Occipital lobe (tissue), 2 donors: ENCODE data around the gene CTIF. TPM values are rescaled to one million over a fixed set of nuclear protein-coding genes. Genes with fewer than 3 reads are reported as not detected.

Source experiments
- DNase-seq: peaks from one replicate; lab custom pipeline; 2025; lab: John Stamatoyannopoulos, UW
- total RNA-seq: library from RNA; depleted of rRNA; stranded (reverse); fragments of >200 nt; gene quantifications from one replicate; pipeline ENCODE4 v1.2.3, GENCODE V29; 2014

Gene CTIF
- total RNA-seq, 1 donor from 2014 or later = 55.1 TPM

DNA sequence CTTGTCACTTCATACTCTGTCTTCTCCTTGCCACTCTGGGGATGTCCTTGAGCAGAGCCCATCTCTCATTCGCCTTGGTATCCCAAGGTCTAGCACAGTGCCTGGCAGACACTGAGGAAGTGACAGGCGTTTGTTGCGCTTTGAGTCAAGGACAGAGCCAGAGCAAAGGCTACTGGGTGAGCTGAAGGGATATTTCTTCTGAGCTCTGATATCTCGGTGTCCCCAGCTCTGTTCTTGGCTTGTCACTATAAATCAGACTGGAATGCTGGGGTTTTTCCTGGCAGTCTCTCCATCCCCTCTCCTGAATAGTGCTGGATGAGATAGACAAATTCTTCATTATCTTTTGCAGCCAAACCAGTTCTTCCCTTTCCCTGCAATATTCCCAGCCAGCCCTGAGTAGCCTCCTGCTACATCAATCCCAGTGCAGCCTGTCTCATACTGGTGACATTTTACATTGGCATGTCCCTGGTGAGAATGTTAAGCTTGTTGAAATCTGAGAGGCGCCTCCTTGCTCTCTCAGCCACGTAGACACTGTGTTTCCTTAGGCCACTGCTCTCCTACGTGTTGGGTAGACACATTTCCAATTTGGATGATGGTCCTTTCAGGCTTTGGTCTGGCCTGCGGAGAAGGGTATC lies 61.7 kb downstream of the CTIF start:
- DNase-seq = no peak

DNA sequence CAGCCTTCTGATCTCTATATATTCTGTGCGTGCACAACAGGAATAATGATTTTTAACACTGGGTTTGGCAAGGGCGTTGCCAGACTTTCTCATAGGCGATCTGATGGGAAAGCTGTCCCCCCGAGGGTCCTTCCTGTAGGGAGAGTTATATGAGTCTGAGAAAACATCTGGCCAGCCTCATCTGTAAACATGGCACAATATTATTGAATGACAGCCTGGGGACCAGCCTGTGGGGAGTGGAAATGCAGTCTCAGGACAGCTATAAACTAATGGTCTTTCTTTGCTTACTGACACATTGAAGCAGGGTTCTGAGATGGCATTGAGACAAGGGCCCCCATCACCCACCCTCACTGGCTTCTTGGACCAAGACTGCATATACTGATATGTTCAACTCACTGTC lies 62.5 kb downstream of the CTIF start:
- DNase-seq = no peak

DNA sequence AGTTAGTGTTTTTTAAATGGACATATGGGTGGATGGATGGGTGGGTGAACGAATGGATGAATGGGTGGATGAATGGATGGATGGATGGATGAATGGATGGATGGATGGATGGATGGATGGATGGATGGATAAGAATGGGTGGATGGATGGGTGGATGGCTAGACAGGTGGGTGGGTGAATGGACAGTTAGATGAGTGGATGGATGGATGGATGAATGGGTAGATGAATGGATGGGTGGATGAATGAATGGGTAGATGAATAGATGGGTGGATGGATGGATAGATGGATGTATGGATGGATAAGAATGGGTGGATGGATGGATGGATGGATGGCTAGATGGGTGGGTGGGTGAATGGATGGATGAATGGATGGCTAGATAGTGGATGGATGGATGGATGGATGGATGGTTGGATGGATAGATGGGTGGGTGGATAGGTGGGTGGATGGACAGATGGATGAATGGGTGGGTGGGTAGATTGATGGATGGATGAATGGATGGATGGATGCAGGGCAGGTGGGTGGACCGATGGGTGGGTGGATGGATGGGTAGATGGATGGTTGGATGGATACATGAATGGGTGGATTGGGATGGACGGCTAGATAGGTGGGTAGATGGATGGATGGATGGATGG lies 64.0 kb downstream of the CTIF start:
- DNase-seq = no peak

DNA sequence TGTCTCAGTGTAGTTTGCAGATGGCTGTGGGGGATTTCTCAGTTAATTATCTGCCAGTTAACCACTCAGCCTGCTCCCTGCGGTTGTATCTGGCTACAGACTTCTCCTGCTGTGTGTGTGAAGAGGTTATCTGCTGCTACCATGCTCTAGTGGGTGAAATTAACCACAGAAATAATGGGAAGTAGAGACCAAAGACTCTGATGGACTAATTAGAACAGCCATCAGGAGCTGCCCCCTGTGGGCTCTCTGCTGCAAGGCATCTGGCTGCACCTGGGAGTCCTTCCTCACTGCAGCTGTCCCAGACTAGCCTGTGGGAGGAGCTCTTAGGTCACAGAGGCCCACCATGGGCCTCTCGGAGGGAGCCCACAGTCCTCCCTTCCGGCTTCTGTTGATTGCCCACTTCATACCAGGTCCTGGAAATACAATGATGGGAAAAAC lies 66.6 kb downstream of the CTIF start:
- no peak for DNase-seq

DNA sequence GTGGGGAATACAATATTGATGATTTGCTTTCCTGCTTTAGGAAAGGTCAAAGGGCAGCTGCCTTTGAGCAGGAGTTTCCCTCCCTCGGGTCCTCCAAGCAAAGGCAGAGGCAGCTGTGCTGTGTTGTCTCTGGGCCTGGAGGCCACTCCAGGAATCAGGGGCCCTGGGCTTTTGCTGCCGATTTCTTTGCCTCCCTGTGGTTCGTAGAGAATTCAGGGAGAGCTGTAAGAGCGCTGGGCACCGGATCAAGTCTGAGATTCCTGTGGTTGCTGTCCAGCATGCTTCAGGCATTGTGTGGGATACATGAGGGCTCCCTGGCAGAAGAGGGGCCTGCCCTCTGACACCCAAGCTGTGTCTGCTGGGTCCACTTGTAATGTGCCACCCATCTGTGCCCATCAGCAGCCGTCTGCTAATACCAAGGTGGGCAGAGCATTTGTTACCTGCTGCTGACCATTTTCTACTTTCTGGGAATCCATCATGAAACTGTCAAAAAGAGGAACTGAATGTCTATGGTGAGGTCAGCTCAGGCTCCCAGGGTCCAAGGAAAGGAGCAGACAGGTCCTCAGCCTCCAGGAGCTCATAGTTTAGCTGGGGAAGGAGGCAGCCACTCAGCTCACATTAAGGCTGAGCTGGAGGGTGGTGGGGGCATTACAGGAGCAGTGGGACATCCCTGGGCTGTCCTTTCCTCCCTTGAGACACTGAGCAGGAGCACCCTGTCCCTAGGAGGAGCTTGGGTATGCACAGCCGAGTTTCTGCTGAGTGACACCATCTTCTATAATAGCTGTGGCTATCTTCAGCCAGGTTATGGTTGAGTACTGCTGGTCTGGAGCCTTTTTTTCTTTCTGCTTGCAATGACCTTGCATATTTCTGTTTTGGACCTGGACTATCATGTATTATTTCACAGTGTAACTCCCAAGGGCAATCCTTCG lies 68.5 kb downstream of the CTIF start:
- DNase-seq = no peak

DNA sequence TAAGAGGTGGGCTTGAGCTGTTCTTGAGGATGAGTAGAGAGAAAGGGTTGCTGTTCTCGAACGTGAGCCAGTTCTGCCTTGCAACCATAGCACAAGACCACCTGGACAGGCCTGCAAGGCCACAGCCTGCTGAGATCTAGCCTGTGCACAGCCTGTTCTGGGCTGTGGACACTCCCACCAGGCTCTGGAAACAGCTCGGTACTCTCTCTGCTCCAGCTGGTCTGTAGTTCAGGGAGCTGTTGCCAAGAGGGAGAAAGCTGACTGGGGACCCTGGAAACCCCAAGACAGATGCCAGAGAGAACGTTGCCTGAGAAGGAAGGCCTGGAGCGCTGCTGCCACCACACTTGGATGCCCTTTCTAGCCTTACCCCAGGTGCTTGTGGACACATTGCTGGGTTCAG lies 69.8 kb downstream of the CTIF start:
- DNase-seq = no peak

DNA sequence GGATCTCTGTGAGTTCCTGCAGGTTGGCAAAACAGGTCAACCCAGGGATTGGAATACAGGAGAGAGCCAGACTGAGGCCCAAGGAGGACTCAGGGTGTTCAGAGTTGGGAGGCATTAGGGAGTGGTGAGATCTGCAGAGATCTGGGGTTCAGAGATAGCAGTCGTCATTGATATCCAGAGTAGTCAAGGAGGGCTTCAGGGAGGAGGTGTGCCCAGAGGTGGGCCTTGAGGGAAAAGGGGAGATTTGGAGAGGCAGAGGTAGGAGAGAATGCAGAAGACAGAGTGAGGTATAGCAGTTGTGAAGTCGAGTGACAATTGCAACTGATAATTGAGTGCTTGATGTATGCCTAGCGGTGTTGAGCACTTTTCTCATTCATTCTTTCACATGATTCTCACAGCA lies 70.3 kb downstream of the CTIF start:
- DNase-seq = no peak

DNA sequence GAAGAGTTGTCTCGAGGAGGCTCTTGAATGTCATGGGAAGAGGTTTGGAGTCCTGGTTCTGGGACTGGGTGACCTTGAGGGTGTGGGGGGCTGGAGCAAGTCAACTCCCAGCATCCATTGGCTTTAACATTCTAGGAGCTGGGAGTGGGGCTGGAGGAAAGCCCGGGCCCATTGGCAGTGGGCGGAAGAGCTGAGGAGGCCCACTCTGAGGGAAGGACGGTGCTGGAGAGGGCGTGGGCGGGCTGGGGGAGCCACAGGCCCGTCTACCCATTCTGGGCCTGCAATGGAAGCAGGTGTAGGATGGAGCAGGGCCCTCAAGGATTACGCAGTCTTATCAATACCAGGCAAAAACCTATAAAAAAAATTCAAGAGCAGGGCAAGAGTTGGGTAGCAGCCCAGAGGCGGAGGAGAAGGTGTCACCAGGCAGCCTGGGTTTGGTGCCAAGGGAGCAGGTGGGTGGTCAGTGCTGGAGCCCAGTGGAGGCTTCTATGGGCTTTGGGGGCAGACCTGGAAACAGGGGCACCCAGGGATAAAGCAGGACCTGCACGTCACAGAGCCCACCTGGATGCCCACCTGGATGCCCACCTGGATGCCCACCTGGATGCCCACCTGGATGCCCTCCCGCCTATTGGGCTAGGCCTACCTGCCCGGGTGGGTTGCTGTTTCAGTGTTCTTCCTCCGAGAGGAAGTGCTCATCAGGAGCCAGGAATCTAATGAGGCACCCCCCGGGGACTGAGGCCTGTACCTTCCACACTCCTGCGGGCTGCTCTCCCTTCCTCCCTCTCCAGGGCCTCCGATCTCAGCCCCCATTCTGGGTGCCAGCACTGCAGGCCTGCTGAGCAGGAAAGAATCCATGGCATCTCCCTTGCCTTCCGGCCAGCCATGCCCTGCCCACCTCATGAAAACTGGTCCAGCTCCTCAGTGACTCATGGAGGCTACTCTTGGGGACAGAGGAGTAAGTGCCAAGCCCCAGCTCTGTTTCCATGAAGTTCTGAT lies 71.3 kb downstream of the CTIF start:
- no peak for DNase-seq

DNA sequence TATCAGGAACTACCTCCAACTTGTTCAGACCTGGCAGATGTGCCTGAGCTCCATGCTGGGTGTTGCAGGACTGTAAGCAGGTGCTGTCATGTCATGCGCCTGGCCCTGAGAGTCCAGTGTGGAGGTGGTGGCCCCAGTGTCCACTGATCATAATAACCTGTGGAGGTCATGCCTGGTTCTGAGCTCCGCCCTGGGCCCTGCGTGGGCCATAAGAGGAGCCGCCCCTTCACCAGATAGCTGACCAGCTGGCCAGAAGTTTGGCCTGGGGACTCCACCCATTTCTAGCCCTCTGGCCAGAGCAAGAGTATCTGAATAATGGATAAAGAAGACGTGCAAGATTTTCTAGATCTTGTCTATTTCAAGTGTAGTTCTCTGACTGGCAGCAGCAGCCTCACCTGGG lies 72.4 kb downstream of the CTIF start:
- DNase-seq = no peak

DNA sequence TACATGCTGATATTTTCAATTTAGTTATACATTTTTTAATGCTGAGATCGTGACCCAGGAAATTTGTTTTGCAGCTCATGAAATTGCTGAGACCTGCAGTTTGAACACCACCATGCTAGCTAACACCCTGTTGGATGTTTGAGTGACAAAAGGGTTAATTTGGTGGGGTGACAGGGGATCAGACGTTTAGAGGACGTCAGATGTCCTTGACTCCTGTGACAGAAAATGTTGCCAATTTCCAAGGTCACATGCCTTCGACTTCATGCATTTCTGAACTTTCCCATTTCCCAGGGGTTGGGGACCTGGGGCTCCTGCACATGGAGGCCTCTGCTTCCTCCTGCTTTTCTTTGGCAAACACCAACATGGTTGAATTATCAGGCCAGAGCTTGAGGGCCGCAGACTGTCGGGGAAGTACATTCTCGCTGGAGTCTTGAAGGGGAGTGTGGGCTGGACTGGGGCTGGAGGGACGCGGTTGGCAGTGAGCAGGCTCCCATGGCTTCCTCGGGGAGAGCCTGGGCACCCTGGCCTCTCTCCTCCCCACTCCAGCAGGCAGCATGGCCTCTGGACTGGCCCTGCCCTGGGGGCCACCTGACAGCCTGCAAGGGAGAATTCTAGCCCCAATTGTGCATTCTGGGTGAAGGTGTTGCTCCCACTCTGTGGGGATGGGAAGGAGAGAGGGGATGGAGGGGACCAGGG lies 73.1 kb downstream of the CTIF start:
- no peak for DNase-seq

DNA sequence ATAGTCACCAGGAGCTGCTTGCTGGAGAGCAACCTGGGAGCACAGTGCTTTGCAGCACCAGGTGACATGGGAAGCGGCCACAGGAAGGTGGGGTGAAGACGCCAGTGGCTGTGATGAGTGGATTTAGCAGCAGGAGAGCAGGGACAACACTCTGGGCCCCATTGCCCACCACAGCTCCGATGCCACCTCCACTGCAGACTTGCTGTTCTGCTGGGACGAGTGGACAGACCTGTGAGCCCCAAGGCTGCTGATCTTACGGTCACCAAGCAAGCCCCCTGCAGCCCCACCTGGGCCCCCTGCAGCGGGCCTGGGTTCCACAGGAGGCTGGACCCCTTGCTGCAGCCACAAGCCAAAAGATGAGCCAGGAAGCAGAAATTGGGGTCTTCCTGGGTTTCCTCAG lies 73.7 kb downstream of the CTIF start:
- DNase-seq = no peak

DNA sequence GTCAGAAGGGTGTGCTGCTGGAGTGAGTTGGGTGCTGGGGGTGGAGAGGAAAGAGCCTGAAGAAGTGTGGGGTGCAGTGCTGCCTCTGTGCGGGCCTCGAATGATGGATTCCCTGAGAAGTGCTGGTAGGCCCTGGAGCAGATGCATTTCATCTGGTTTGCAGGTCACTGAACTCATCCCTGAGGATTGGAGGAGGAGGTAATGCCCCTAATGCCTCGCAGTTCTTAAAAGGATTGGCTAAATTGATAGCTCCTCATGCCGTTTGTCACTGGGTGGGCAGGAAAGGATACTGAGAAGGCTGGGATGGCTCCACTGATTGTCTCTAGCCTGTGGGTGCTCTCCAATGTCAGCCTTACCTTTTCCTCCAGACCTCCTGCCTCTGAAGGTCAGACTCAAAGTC lies 74.1 kb downstream of the CTIF start:
- DNase-seq = no peak

DNA sequence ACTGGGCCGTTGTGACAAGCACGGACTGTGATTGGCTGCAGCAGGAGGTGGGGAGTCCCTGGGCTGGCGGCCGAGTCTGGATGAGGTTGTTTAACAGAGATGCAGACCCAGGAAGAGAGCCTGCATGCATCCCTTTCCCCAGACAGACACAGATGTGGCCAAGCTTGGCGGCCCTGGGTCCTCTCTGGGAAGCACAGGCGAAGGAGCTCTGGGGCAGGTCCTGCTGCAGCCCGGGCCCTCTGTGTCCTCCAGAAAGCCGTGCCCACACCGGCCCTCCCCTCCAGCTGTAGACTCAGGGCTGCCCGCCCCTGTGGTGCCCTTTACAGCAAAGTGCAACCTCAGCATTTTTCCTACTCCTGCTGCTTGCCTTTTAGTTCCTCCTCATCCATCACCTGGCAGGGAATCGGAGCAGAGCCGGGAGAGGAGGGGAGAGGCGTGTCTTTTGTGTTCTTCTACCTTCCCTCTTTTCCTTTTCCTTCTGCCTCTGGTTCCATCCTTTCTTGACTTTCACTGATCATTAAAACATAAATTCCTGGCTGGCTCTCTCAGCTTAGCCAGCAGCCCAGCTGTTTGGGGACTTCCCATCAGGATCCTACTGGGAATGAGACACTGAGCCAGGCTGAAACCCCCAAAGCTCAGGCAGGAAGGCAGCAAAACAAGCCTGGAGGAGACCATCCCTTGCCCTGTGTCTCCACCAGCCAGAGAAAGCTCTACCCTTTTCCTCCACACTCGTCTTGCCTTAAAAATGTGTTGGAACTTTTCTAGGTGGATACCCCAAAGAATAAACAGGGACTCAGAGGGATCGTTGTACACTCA lies 75.0 kb downstream of the CTIF start:
- peak; percentile 73 for DNase-seq

DNA sequence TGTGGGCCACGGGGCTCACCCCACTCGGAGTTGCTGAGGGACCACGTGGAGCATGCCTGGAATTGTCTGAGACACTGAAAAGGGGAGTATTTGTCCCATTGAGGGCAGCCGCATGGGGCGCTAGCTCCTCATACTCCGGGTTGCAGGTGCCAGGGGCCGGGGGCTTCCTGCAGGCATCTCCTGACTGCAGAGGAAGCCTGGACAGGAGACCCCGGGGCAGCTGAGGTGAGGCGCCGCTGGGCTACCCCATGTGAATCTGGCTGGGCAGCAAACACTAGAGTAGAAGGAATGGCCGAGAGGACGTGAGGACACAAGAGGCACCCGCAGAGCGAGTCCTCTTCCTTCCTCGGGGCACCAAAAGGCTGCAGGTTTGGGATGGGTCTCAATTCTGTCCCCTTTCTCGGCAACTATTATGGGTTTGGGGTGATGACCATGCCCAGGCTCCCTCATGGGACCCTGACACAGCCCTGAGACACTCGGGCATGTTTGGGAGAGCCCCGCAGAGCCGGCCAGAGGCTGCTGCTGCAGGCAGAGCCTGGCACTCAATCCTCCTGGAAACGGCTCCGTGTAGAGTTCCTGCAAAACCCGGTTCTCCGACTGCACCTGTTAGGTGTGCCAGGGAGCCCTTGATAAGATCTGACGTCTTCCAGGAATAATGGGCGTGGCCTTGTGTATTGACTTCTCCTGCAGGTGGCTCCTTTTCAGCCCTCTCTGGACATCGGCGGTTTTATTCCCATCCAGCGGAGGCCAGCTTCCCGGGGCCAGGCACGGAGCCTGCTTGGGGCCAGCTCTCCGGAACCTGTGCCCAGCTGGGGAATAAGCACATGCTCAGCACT lies 77.0 kb downstream of the CTIF start:
- no peak for DNase-seq

DNA sequence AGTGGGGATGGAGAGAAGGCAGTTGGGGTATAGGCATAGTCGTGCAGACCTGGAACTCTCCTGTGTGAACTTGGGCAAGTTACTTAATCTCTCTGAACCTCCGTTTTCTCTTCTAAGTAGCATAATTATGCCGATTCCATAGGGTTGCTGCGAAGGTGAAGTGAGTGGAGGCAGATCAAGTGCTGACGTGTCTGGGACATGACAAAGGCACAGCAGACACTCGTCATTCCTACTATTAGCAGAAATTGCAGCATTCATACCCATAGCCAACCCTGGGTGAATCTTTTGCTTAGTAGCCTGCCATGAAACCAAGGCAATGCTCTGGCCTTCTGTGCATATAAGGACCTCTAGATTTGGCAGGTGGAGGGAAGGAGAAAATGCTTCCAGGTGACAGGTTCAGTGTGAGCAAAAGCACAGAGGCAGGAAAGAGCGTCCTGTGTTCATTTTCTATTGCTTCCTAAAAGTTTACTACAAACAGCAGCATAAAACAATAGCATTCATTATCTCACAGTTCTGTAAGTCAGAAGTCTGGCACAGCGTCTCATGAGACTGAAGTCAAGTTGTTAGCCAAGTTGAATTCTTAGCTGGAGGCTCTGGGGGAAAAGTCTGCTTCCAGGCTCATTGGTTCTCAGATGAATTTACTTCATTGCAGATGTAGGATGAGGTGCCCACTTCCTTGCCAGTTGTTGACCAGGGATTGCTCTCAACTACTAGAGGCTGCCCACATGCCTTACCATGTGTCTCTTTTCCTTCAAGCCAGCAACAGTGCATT lies 77.8 kb downstream of the CTIF start:
- no peak for DNase-seq

DNA sequence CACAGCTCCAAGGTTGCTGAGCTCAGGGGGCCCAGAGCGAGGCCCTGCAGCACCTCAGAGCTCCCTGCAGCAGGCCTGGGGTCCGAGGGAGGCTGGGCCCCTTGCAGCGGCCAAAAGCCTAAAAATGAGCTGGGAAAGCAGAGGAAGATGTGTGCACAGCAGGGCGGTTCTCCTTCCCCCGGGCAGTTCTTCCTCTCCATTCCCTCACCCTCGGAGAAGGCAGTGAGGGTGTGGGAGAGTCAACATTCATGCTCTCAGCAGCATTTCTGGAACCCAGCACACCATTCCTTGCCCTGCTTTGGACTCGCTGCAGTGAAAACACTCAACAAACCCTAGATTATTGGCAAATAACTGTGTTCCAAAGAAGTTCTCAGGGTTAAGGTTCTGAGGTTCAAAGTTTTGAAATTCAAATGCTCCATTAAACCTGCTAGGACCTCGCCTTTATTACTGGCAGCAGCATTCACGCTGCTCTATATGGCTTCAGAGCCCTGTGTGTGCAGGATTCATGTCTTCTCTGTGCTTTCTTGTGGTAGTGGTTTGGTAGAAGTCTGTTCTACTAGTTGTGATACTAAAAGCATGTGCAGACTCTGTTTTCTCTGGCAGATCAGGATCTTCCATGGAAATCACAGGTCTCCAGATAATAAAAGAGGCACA lies 79.1 kb downstream of the CTIF start:
- no peak for DNase-seq

DNA sequence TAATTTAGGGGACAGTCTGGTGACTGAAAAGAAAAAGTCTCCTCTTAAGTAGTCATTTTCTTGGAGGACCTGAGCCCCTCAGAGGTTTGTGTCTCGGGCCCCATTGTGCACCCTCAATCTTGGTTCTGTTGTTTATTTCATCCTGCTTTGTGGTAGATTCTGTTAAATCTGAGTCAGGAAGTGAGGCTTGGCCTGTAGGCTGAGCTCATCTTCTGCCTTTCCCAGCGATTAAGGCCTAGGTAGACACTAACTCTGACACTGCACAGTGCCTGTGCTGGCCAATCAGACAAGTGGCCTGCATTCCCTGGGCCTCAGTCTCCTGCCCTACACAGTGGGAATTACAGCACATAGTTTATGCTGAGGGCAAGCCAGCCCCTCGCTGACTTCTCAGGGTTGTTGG lies 80.2 kb downstream of the CTIF start:
- DNase-seq = no peak

DNA sequence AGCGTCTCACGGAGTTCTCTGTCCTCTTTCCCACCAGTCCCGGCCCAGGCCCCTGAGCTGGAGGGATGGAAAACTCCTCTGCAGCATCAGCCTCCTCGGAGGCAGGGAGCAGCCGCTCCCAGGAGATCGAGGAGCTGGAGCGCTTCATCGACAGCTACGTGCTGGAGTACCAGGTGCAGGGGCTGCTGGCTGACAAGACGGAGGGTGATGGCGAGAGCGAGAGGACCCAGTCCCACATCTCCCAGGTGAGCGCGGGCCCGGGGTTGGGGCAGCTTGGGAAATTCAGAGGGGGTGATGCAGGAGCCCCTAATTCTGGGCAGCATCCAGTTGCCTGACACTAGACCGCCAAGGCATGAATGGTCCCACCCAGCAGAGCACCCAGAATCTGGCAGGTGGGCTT lies 80.7 kb downstream of the CTIF start:
- DNase-seq = no peak
